HG03442 (cell line): ENCODE results near the gene TMEM187.

Experiments used
- ATAC-seq: cut with Tn5 transposase; IDR thresholded peaks from one replicate; pipeline ENCODE4 v1.9.1; 2021; ENCODE audit warnings: mild to moderate bottlenecking, moderate library complexity; ENCODE audit not compliant: unreplicated experiment

TMEM187 gene

GRCh38 chrX:153972368-153973126 lies at the start of gene TMEM187:
Gene TMEM187, plus strand, starts transcription at chrX:153972754. Its CDS starts 9,309 bp downstream, at chrX:153982063.
- ATAC-seq: peak; percentile 37

GRCh38 chrX:153922932-153923857 lies 49.4 kb upstream of the TMEM187 start:
- no peak for ATAC-seq

GRCh38 chrX:153924149-153924861 lies 48.2 kb upstream of the TMEM187 start:
- ATAC-seq: no peak

- no peak for ATAC-seq
Observed at GRCh38 chrX:153925387-153925738, 47.2 kb upstream of the TMEM187 start.

- ATAC-seq: no peak
Observed at GRCh38 chrX:153925739-153926551, 46.6 kb upstream of the TMEM187 start, which contains the start of gene ARHGAP4. Gene ARHGAP4, minus strand, starts transcription at chrX:153926264. Its CDS starts 62 bp downstream, at chrX:153926202.

- no peak for ATAC-seq
Observed at GRCh38 chrX:153926552-153926857, 46.0 kb upstream of the TMEM187 start.

GRCh38 chrX:153926858-153927671 lies 45.5 kb upstream of the TMEM187 start:
- no peak for ATAC-seq

GRCh38 chrX:153927672-153927921 lies 45.0 kb upstream of the TMEM187 start:
- no peak for ATAC-seq

GRCh38 chrX:153927922-153928760 lies 44.4 kb upstream of the TMEM187 start:
- ATAC-seq: peak; percentile 69

GRCh38 chrX:153928846-153929245 lies 43.7 kb upstream of the TMEM187 start:
- ATAC-seq: no peak

- no peak for ATAC-seq
Observed at GRCh38 chrX:153929576-153929975, 43.0 kb upstream of the TMEM187 start.

- no peak for ATAC-seq
Observed at GRCh38 chrX:153930011-153930910, 42.3 kb upstream of the TMEM187 start.

- no peak for ATAC-seq
Observed at GRCh38 chrX:153931151-153931550, 41.4 kb upstream of the TMEM187 start.

GRCh38 chrX:153931748-153932147 lies 40.8 kb upstream of the TMEM187 start:
- no peak for ATAC-seq

- no peak for ATAC-seq
Observed at GRCh38 chrX:153932220-153932915, 40.2 kb upstream of the TMEM187 start.

- no peak for ATAC-seq
Observed at GRCh38 chrX:153933748-153934147, 38.8 kb upstream of the TMEM187 start.

GRCh38 chrX:153934148-153934761 lies 38.3 kb upstream of the TMEM187 start:
- ATAC-seq: peak; percentile 19
